Measurements from ENCODE around the gene ASB2. TPM values are rescaled to one million over a fixed set of nuclear protein-coding genes. Genes with fewer than 3 reads are reported as not detected.
A peak's percentile ranks its signal among the peaks of the same experiment; 100 is the strongest.

Gene ASB2, protein sequence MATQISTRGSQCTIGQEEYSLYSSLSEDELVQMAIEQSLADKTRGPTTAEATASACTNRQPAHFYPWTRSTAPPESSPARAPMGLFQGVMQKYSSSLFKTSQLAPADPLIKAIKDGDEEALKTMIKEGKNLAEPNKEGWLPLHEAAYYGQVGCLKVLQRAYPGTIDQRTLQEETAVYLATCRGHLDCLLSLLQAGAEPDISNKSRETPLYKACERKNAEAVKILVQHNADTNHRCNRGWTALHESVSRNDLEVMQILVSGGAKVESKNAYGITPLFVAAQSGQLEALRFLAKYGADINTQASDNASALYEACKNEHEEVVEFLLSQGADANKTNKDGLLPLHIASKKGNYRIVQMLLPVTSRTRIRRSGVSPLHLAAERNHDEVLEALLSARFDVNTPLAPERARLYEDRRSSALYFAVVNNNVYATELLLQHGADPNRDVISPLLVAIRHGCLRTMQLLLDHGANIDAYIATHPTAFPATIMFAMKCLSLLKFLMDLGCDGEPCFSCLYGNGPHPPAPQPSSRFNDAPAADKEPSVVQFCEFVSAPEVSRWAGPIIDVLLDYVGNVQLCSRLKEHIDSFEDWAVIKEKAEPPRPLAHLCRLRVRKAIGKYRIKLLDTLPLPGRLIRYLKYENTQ
- 0.22 TPM in 1 of 2 replicates, not detected in the other for total RNA-seq (2012; rRNA removed)

DNA sequence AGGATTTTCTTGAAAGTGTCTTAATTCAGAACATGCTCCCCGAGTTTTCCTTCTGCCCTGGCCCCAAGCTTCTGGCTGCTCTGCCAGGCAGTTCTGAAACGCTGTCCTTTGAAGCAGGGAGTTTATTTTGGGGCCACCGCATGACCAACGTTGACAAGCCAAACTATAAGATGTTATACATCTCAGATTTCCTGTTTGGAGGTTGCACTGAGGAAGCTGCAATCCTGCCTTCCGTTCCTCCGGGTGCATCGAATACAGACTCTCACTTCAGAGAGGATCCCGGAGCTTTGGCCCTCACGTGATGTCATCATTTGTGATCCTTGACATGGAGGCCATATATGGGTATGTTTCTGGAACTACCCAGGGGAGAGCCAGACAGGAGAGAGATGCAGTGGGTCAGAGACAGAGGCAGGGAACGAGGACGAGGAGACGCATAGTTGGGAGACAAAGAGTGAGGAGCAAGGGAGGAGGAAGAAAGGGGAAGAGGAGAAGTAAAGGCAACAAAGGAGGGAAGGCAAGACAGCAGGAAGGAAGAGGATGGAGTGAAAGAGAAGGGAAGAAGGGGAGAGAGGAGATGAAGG is at the start of gene ASB2:
ASB2 (minus strand) TSS at position 94 of the 581 bp plus-strand sequence. CDS start 12,031 bp downstream, outside the sequence.
- Histone ChIP-seq H3K9ac (ENCODE audit: low read depth, low read length) (no peak within 1 kb of the TSS), H3K27me3 (ENCODE audit: control insufficient read depth, insufficient read depth, low read length) (peaks cover 61% of the 10 kb centered on the region), H3K4me2 (ENCODE audit: low read length) (no peak within 1 kb of the TSS), H3K36me3 (ENCODE audit: insufficient read depth, low read length) (no peaks in the 10 kb centered on the region), H3K9me3 (replicated peaks; ENCODE audit: low read length) (no peaks in the 10 kb centered on the region), H3K4me3 (ENCODE audit: low read length) (no peak within 1 kb of the TSS), H3K4me1 (ENCODE audit: control insufficient read depth, insufficient read depth, low read length) (peaks cover 15% of the 10 kb centered on the region)

DNA sequence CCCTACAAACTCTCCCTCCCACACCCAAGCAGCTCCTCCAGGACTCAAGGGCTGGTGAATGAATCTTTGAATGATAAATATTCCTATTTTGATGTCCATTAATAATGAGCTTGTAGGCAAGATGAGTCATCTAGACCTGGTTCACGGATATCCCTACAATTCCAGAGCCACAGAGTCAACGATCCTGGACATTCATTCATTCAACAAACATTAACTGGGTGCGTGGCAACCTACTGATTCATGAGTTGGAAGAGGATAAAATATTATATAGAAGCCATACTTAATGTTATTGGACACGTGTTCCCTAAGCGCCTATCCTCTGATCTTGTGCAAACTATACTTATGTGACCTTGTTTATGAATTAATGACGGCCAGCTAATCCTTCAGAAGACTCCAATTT is 49.4 kb upstream of the ASB2 start:
- Histone ChIP-seq H3K4me2 (ENCODE audit: low read length) (peak overlapping the region; percentile 16), H3K36me3 (ENCODE audit: insufficient read depth, low read length) (no peaks in the 10 kb centered on the region), H3K9me3 (replicated peaks; ENCODE audit: low read length) (no peaks in the 10 kb centered on the region), H3K4me3 (ENCODE audit: low read length) (no peak overlapping the region), H3K4me1 (ENCODE audit: control insufficient read depth, insufficient read depth, low read length) (no peaks in the 10 kb centered on the region), H3K27me3 (ENCODE audit: control insufficient read depth, insufficient read depth, low read length) (no peaks in the 10 kb centered on the region), H3K9ac (ENCODE audit: low read depth, low read length) (no peak overlapping the region)

DNA sequence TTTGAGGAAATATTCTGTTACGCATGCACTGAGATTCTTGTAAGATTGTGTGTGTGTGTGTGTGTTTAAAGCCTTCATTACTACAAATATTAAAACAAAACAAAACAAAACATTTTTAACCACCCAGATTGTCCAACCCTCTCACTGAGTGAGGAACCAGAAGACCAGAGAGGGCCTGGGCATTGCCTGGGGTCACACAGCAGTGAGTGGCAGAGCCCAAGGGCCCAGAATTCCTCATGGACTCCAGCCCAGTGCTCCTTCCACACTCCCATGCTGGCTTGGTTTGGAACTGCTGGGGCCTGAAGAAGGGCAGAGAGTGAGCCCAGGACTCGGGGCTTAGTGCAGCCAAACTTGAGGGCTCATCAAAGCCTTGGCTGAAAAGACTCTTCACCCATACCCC is 48.2 kb upstream of the ASB2 start:
- Histone ChIP-seq H3K9me3 (replicated peaks; ENCODE audit: low read length) (no peaks in the 10 kb centered on the region), H3K4me3 (ENCODE audit: low read length) (no peak overlapping the region), H3K4me2 (ENCODE audit: low read length) (no peak overlapping the region), H3K9ac (ENCODE audit: low read depth, low read length) (no peak overlapping the region), H3K4me1 (ENCODE audit: control insufficient read depth, insufficient read depth, low read length) (no peaks in the 10 kb centered on the region), H3K36me3 (ENCODE audit: insufficient read depth, low read length) (no peaks in the 10 kb centered on the region), H3K27me3 (ENCODE audit: control insufficient read depth, insufficient read depth, low read length) (no peaks in the 10 kb centered on the region)

GRCh38 chr14:94022532-94023411 is 46.4 kb upstream of the ASB2 start:
- H3K9ac ChIP-seq (ENCODE audit: low read depth, low read length), result no peak overlapping the region
- no peak overlapping the region for H3K4me3 ChIP-seq (ENCODE audit: low read length)
- H3K4me1 ChIP-seq (ENCODE audit: control insufficient read depth, insufficient read depth, low read length), result no peaks in the 10 kb centered on the region
- peaks cover 9% of the 10 kb centered on the region for H3K27me3 ChIP-seq (ENCODE audit: control insufficient read depth, insufficient read depth, low read length)
- no peak overlapping the region for H3K4me2 ChIP-seq (ENCODE audit: low read length)
- no peaks in the 10 kb centered on the region for H3K36me3 ChIP-seq (ENCODE audit: insufficient read depth, low read length)
- H3K9me3 ChIP-seq (replicated peaks; ENCODE audit: low read length), result no peaks in the 10 kb centered on the region

DNA sequence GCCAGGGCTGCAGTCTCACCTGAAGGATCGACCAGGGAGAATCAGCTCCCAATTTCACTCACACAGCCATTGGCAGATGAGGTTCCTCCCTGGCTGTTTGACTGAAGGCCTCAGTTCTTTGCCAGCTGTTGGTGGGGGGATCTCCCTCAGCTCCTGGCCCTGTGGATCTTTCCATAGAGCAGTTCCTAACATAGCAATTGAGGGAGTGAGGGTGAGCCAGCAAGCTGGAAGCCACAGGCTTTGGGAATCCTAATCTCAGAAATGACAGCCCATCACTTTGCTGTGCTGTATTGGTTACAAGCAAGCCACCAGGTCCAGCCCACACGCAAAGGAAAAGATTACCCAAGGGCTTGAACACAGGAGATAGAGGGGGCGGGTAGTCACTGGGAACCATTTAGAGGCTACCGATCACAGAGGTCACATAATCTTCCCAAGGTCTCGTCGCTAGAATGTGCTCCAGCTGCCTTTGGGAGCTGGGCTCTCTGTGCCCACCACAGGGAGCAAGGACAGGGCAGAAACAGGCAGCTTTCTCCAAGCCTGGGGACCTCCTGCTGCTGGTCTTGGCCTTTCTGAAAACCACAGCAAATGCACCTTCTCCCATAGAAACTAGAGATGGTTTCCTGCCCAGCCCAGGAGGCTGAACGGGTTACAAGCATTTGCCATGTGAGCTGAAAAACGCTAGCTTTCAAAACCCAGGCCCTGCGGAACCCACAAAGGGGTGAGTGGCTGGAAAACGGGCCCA is 45.2 kb upstream of the ASB2 start:
- Histone ChIP-seq H3K4me3 (ENCODE audit: low read length) (no peak overlapping the region), H3K27me3 (ENCODE audit: control insufficient read depth, insufficient read depth, low read length) (peaks cover 21% of the 10 kb centered on the region), H3K4me2 (ENCODE audit: low read length) (no peak overlapping the region), H3K36me3 (ENCODE audit: insufficient read depth, low read length) (no peaks in the 10 kb centered on the region), H3K4me1 (ENCODE audit: control insufficient read depth, insufficient read depth, low read length) (no peaks in the 10 kb centered on the region), H3K9ac (ENCODE audit: low read depth, low read length) (no peak overlapping the region), H3K9me3 (replicated peaks; ENCODE audit: low read length) (no peaks in the 10 kb centered on the region)

GRCh38 chr14:94021001-94021400 is 44.6 kb upstream of the ASB2 start:
- Histone ChIP-seq H3K4me1 (ENCODE audit: control insufficient read depth, insufficient read depth, low read length) (no peaks in the 10 kb centered on the region), H3K9ac (ENCODE audit: low read depth, low read length) (no peak overlapping the region), H3K27me3 (ENCODE audit: control insufficient read depth, insufficient read depth, low read length) (peaks cover 26% of the 10 kb centered on the region), H3K9me3 (replicated peaks; ENCODE audit: low read length) (no peaks in the 10 kb centered on the region), H3K4me2 (ENCODE audit: low read length) (no peak overlapping the region), H3K36me3 (ENCODE audit: insufficient read depth, low read length) (no peaks in the 10 kb centered on the region), H3K4me3 (ENCODE audit: low read length) (no peak overlapping the region)

DNA sequence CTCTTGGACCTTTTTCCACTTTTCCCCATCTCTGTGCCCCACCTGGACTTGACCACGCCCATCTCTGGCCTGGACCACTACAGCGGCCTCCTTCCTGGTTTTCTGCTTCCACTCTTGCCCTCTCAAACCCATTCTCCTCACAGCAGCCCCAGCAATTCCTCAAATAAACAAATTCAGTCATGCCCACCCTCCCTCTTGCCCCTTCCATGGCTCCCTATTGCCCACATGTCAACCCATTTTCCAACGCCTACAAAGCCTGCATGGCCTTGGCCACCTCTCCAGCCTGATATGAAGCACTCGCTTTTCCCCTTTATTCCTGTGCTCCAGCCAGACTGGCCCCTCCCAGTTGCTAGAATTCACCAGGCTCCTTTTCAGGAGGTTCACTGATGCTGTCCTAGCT is 43.9 kb upstream of the ASB2 start:
- Histone ChIP-seq H3K4me3 (ENCODE audit: low read length) (no peak overlapping the region), H3K36me3 (ENCODE audit: insufficient read depth, low read length) (no peaks in the 10 kb centered on the region), H3K4me1 (ENCODE audit: control insufficient read depth, insufficient read depth, low read length) (no peaks in the 10 kb centered on the region), H3K27me3 (ENCODE audit: control insufficient read depth, insufficient read depth, low read length) (peaks cover 34% of the 10 kb centered on the region), H3K9ac (ENCODE audit: low read depth, low read length) (no peak overlapping the region), H3K9me3 (replicated peaks; ENCODE audit: low read length) (no peaks in the 10 kb centered on the region), H3K4me2 (ENCODE audit: low read length) (no peak overlapping the region)

DNA sequence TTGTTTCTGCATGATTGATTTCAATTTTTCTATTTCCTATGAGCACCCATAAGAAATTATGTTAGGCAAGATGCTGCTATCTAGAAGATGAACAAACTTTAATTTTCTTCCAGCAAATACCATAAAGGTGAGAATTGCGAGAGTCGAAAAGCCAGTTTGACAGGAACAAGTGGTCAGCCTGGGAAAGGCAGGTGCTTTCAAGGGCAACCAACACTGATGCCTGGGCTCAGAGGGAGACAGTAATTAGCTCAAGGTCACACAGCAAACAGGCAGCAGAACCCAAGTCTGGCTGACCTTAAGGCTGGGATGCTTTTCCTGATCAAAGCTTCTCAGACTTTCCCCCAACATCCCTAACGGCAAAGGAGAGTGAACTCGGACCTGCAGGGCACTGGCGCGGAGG is 43.0 kb upstream of the ASB2 start:
- Histone ChIP-seq H3K9ac (ENCODE audit: low read depth, low read length) (no peak overlapping the region), H3K9me3 (replicated peaks; ENCODE audit: low read length) (no peaks in the 10 kb centered on the region), H3K4me3 (ENCODE audit: low read length) (no peak overlapping the region), H3K27me3 (ENCODE audit: control insufficient read depth, insufficient read depth, low read length) (peaks cover 35% of the 10 kb centered on the region), H3K4me1 (ENCODE audit: control insufficient read depth, insufficient read depth, low read length) (no peaks in the 10 kb centered on the region), H3K4me2 (ENCODE audit: low read length) (no peak overlapping the region), H3K36me3 (ENCODE audit: insufficient read depth, low read length) (no peaks in the 10 kb centered on the region)

GRCh38 chr14:94018308-94018707 is 41.9 kb upstream of the ASB2 start:
- H3K27me3 ChIP-seq (ENCODE audit: control insufficient read depth, insufficient read depth, low read length), result peaks cover 35% of the 10 kb centered on the region
- H3K9ac ChIP-seq (ENCODE audit: low read depth, low read length), result no peak overlapping the region
- H3K4me2 ChIP-seq (ENCODE audit: low read length), result no peak overlapping the region
- no peaks in the 10 kb centered on the region for H3K9me3 ChIP-seq (replicated peaks; ENCODE audit: low read length)
- no peak overlapping the region for H3K4me3 ChIP-seq (ENCODE audit: low read length)
- H3K36me3 ChIP-seq (ENCODE audit: insufficient read depth, low read length), result no peaks in the 10 kb centered on the region
- no peaks in the 10 kb centered on the region for H3K4me1 ChIP-seq (ENCODE audit: control insufficient read depth, insufficient read depth, low read length)

DNA sequence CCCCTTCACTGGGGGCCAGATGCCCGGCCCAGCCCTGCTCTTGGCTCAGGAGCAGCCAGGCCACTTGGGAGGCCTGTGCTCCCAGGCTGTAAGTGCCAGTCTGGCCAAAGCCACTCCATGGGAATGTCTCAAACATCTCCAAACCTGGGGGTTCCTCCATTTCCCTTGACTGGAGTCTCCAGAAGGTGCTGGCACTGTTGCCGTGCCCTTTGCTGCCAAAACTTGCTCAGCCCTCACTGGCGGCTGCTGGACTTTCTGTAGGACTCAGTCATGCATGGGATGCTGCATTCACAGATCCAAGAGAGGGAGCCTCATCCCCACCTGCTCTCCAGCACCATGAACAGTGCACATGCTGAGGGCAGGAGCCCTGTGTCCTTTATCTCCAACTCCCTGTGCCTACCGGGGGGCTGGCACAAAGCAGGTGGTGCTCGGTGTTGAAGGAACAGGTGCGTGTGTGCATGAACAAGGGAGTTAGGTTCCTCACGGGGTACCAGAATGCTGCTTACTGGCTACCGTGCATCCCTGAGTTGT is 40.1 kb upstream of the ASB2 start:
- Histone ChIP-seq H3K9ac (ENCODE audit: low read depth, low read length) (no peak overlapping the region), H3K9me3 (replicated peaks; ENCODE audit: low read length) (no peaks in the 10 kb centered on the region), H3K36me3 (ENCODE audit: insufficient read depth, low read length) (no peaks in the 10 kb centered on the region), H3K4me2 (ENCODE audit: low read length) (no peak overlapping the region), H3K27me3 (ENCODE audit: control insufficient read depth, insufficient read depth, low read length) (peaks cover 37% of the 10 kb centered on the region), H3K4me3 (ENCODE audit: low read length) (no peak overlapping the region), H3K4me1 (ENCODE audit: control insufficient read depth, insufficient read depth, low read length) (no peaks in the 10 kb centered on the region)

All from skeletal muscle satellite cell (primary cell).